BJ (cell line): ENCODE data around the gene NDUFAF2. TPM values are rescaled to one million over a fixed set of nuclear protein-coding genes. Genes with fewer than 3 reads are reported as not detected.

Source experiments
- CTCF ChIA-PET: fragments of 350-600 bp; formaldehyde crosslinking; extraction: SDS; loops from one replicate; lab custom pipeline; 2021; ENCODE audit warnings: antibody characterized with exemption, inconsistent platforms; lab: Yijun Ruan, JAX
- POLR2A ChIA-PET: fragments of 300-600 bp; sonication (Branson Sonifier 250); formaldehyde crosslinking; extraction: SDS; loops from one replicate; lab custom pipeline; 2021; ENCODE audit warnings: antibody characterized with exemption; lab: Charles Lee
- DNase-seq: peaks from one replicate; pipeline ENCODE4 v3.0.0-alpha.2; 2011; ENCODE audit warnings: low read depth
- H3K27me3 ChIP-seq: 2 replicates; pipeline ENCODE4 v1.6.0; 2011; ENCODE audit warnings: low read length; ENCODE audit not compliant: control insufficient read depth, insufficient read depth
- H3K36me3 ChIP-seq: 2 replicates; pipeline ENCODE4 v1.5.1; 2011; ENCODE audit warnings: low read length; ENCODE audit not compliant: control insufficient read depth, insufficient read depth
- H3K4me3 ChIP-seq: 2 replicates; pipeline ENCODE4 v1.5.1; 2011; ENCODE audit warnings: low read depth, mild to moderate bottlenecking, control low read depth, low read length
- CTCF ChIP-seq: IDR thresholded peaks from 2 replicates; pipeline ENCODE4 v1.5.1; 2011; ENCODE audit warnings: low read depth, mild to moderate bottlenecking, control low read depth, inconsistent platforms, low read length, moderate library complexity; ENCODE audit not compliant: insufficient read depth
- polyA plus RNA-seq: library from polyadenylated mRNA; depleted of rRNA; stranded (reverse); fragments of >200 nt; gene quantifications from 2 replicates; pipeline ENCODE4 v1.2.3, GENCODE V29; 2011

Gene NDUFAF2
- polyA plus RNA-seq, 1 experiment = 22.4 TPM

GRCh38 chr5:61178702-61179101 lies 233.7 kb downstream of the NDUFAF2 start:
- ChIA-PET POLR2A (no interaction called here), CTCF (no interaction called here)
- no peak for DNase-seq
- TF ChIP-seq CTCF = no peak
- Histone ChIP-seq H3K36me3 (no peaks in the 10 kb centered on the region), H3K4me3 (no peak overlapping the region), H3K27me3 (no peaks in the 10 kb centered on the region)

- Histone ChIP-seq H3K4me3 (no peak overlapping the region), H3K36me3 (no peaks in the 10 kb centered on the region), H3K27me3 (no peaks in the 10 kb centered on the region)
- POLR2A ChIA-PET = no interaction called here
- TF ChIP-seq CTCF = no peak
- no peak for DNase-seq
- CTCF ChIA-PET = no interaction called here
Observed at GRCh38 chr5:61180886-61181285, 235.9 kb downstream of the NDUFAF2 start.

GRCh38 chr5:61182449-61182848 lies 237.4 kb downstream of the NDUFAF2 start:
- no peak for TF ChIP-seq CTCF
- ChIA-PET POLR2A (interaction anchor here (0.6 kb wide), 1 partner anchor 10 kb away, joined by 4 read pairs; no protein-coding TSS in a partner anchor), CTCF (no interaction called here)
- no peaks in the 10 kb centered on the region for H3K36me3 ChIP-seq
- no peak overlapping the region for H3K4me3 ChIP-seq
- DNase-seq = no peak
- H3K27me3 ChIP-seq = no peaks in the 10 kb centered on the region

- DNase-seq = no peak
- Histone ChIP-seq H3K4me3 (no peak overlapping the region), H3K36me3 (no peaks in the 10 kb centered on the region), H3K27me3 (no peaks in the 10 kb centered on the region)
- ChIA-PET CTCF (no interaction called here), POLR2A (no interaction called here)
- TF ChIP-seq CTCF = no peak
Observed at GRCh38 chr5:61183538-61183937, 238.5 kb downstream of the NDUFAF2 start.

- CTCF ChIA-PET = interaction anchor here (0.6 kb wide), 1 partner anchor 10 kb away, joined by 3 read pairs; no protein-coding TSS in a partner anchor
Observed at GRCh38 chr5:61184708-61185107, 239.7 kb downstream of the NDUFAF2 start.

More at GRCh38 chr5:61184708-61185107, 239.7 kb downstream of the NDUFAF2 start:
- H3K4me3 ChIP-seq = no peak overlapping the region
- no peak for TF ChIP-seq CTCF
- H3K36me3 ChIP-seq = no peaks in the 10 kb centered on the region
- H3K27me3 ChIP-seq = no peaks in the 10 kb centered on the region
- no peak for DNase-seq
- POLR2A ChIA-PET = no interaction called here
